Ishikawa (cell line): ENCODE results near the gene ATP6V1G2.

Experiments used
- CEBPB ChIP-seq: IDR thresholded peaks from 2 replicates; pipeline ENCODE4 v1.6.1; 2012
- CREB1 ChIP-seq: IDR thresholded peaks from 2 replicates; pipeline ENCODE4 v1.6.1; 2012; ENCODE audit warnings: low read depth
- EGR1 ChIP-seq: IDR thresholded peaks from 2 replicates; pipeline ENCODE4 v1.6.1; 2012
- EP300 ChIP-seq: IDR thresholded peaks from 2 replicates; pipeline ENCODE4 v1.6.1; 2012; ENCODE audit warnings: borderline replicate concordance
- FOXM1 ChIP-seq: IDR thresholded peaks from 2 replicates; pipeline ENCODE4 v1.6.1; 2012; ENCODE audit warnings: low read depth, borderline replicate concordance
- MAX ChIP-seq: IDR thresholded peaks from 2 replicates; pipeline ENCODE4 v1.6.1; 2012
- NFIC ChIP-seq: IDR thresholded peaks from 2 replicates; pipeline ENCODE4 v1.6.1; 2012
- RAD21 ChIP-seq: IDR thresholded peaks from 2 replicates; pipeline ENCODE4 v1.6.1; 2012; ENCODE audit warnings: low read depth
- TAF1 ChIP-seq: IDR thresholded peaks from 2 replicates; pipeline ENCODE4 v1.6.1; 2012; ENCODE audit warnings: low read depth, mild to moderate bottlenecking
- TCF12 ChIP-seq: IDR thresholded peaks from 2 replicates; pipeline ENCODE4 v1.6.1; 2012; ENCODE audit warnings: low read depth
- TEAD4 ChIP-seq: IDR thresholded peaks from 2 replicates; pipeline ENCODE4 v1.6.1; 2012
- USF1 ChIP-seq: IDR thresholded peaks from 2 replicates; pipeline ENCODE4 v1.6.1; 2012
- YY1 ChIP-seq: IDR thresholded peaks from 2 replicates; pipeline ENCODE4 v1.6.1; 2012; ENCODE audit warnings: low read depth
- ZBTB7A ChIP-seq: IDR thresholded peaks from 2 replicates; pipeline ENCODE4 v1.6.1; 2012; ENCODE audit warnings: low read depth
- TF ChIP-seq, protein P1 (sequence below): IDR thresholded peaks from 2 replicates; pipeline ENCODE4 v1.6.1; 2012; ENCODE audit warnings: low read depth, mild to moderate bottlenecking

Gene ATP6V1G2

DNA sequence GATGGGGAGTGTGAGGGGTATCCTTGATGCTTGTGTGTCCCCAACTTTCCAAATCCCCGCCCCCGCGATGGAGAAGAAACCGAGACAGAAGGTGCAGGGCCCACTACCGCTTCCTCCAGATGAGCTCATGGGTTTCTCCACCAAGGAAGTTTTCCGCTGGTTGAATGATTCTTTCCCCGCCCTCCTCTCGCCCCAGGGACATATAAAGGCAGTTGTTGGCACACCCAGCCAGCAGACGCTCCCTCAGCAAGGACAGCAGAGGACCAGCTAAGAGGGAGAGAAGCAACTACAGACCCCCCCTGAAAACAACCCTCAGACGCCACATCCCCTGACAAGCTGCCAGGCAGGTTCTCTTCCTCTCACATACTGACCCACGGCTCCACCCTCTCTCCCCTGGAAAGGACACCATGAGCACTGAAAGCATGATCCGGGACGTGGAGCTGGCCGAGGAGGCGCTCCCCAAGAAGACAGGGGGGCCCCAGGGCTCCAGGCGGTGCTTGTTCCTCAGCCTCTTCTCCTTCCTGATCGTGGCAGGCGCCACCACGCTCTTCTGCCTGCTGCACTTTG, 29.0 kb upstream of the ATP6V1G2 start, which contains the start of gene TNF:
Gene TNF, plus strand, starts transcription at position 231 of the 567 bp plus-strand sequence. Its CDS starts 177 bp downstream, at position 408.
- no peak for TF ChIP-seq EGR1
- no peak for TF ChIP-seq MAX
- no peak for TF ChIP-seq TAF1
- TF ChIP-seq CREB1 = no peak
- TF ChIP-seq RAD21 = no peak
- TF ChIP-seq YY1 = no peak
- TF ChIP-seq, protein P1, sequence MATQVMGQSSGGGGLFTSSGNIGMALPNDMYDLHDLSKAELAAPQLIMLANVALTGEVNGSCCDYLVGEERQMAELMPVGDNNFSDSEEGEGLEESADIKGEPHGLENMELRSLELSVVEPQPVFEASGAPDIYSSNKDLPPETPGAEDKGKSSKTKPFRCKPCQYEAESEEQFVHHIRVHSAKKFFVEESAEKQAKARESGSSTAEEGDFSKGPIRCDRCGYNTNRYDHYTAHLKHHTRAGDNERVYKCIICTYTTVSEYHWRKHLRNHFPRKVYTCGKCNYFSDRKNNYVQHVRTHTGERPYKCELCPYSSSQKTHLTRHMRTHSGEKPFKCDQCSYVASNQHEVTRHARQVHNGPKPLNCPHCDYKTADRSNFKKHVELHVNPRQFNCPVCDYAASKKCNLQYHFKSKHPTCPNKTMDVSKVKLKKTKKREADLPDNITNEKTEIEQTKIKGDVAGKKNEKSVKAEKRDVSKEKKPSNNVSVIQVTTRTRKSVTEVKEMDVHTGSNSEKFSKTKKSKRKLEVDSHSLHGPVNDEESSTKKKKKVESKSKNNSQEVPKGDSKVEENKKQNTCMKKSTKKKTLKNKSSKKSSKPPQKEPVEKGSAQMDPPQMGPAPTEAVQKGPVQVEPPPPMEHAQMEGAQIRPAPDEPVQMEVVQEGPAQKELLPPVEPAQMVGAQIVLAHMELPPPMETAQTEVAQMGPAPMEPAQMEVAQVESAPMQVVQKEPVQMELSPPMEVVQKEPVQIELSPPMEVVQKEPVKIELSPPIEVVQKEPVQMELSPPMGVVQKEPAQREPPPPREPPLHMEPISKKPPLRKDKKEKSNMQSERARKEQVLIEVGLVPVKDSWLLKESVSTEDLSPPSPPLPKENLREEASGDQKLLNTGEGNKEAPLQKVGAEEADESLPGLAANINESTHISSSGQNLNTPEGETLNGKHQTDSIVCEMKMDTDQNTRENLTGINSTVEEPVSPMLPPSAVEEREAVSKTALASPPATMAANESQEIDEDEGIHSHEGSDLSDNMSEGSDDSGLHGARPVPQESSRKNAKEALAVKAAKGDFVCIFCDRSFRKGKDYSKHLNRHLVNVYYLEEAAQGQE = no peak
- TF ChIP-seq USF1 = no peak
- TF ChIP-seq TEAD4 = no peak
- no peak for TF ChIP-seq CEBPB
- TF ChIP-seq NFIC = no peak
- no peak for TF ChIP-seq EP300
- no peak for TF ChIP-seq TCF12
- TF ChIP-seq ZBTB7A = no peak
- no peak for TF ChIP-seq FOXM1

- TF ChIP-seq TAF1 (no peak), USF1 (no peak), TCF12 (no peak), ZBTB7A (no peak), TEAD4 (no peak), YY1 (no peak), RAD21 (no peak), CEBPB (no peak), NFIC (no peak), FOXM1 (no peak), MAX (no peak), EP300 (no peak), CREB1 (no peak), EGR1 (no peak)
- TF ChIP-seq, protein P1 = no peak
Observed at GRCh38 chr6:31574106-31575061, 28.0 kb upstream of the ATP6V1G2 start.

GRCh38 chr6:31573239-31574105, 27.1 kb upstream of the ATP6V1G2 start:
- TF ChIP-seq FOXM1 = no peak
- no peak for TF ChIP-seq ZBTB7A
- no peak for TF ChIP-seq EP300
- TF ChIP-seq TAF1 = no peak
- TF ChIP-seq TCF12 = no peak
- no peak for TF ChIP-seq YY1
- TF ChIP-seq USF1 = no peak
- TF ChIP-seq TEAD4 = no peak
- TF ChIP-seq, protein P1 = no peak
- TF ChIP-seq RAD21 = no peak
- no peak for TF ChIP-seq MAX
- TF ChIP-seq CREB1 = no peak
- no peak for TF ChIP-seq EGR1
- no peak for TF ChIP-seq CEBPB
